Lower lobe of right lung (tissue), 2 donors: ENCODE results near the gene NUP205. TPM values are rescaled to one million over a fixed set of nuclear protein-coding genes. Genes with fewer than 3 reads are reported as not detected.
A peak's percentile ranks its signal among the peaks of the same experiment; 100 is the strongest.

Experiments used
- ATAC-seq, 2 donors: fragments of 200-7000 bp; cut with Tn5 transposase; one replicate each; pipeline ENCODE4 v1.9.1; 2020 to 2022; ENCODE audit warnings: mild to moderate bottlenecking in 2 of 2, moderate library complexity in 2 of 2
- DNase-seq: peaks from one replicate; pipeline ENCODE4 v3.0.0-alpha.2; 2020
- H3K27ac ChIP-seq: fragments of 200-600 bp; one replicate; pipeline ENCODE4 v1.8.0; 2022
- H3K27me3 ChIP-seq: fragments of 200-600 bp; one replicate; pipeline ENCODE4 v1.8.0; 2022; ENCODE audit warnings: low read depth
- H3K36me3 ChIP-seq: fragments of 200-600 bp; one replicate; pipeline ENCODE4 v1.8.0; 2022; ENCODE audit warnings: mild to moderate bottlenecking
- H3K4me1 ChIP-seq: fragments of 200-600 bp; one replicate; pipeline ENCODE4 v1.8.0; 2022
- H3K4me3 ChIP-seq: fragments of 200-600 bp; one replicate; pipeline ENCODE4 v1.8.0; 2022; ENCODE audit warnings: mild to moderate bottlenecking
- H3K9me3 ChIP-seq: fragments of 200-600 bp; one replicate; pipeline ENCODE4 v1.8.0; 2022
- CTCF ChIP-seq: fragments of 200-600 bp; IDR thresholded peaks from one replicate; pipeline ENCODE4 v1.8.0; 2022; ENCODE audit warnings: antibody characterized with exemption, mild to moderate bottlenecking
- intact Hi-C: fragments of 100-400 bp; cut with DNase I; formaldehyde crosslinking; loops from one replicate; pipeline ENCODE4 v1.11.0; 2022
- long read RNA-seq: library from polyadenylated mRNA; unstranded; transcript quantifications from one replicate; pipeline ENCODE4 v2.0.0, GENCODE V29; 2021
- total RNA-seq: library from RNA; stranded (reverse); fragmentation: NEBNext Ultra II Directional; extraction: Animal tissue kit (Norgen Biotek cat#: 25700); gene quantifications from one replicate; pipeline ENCODE4 v1.2.1, GENCODE V29; 2021
- donor health status: DM: no; HTN: yes; CAD: no; lungs with severe emphysema.

Gene NUP205
- total RNA-seq = 40.2 TPM
- long read RNA-seq, full-length matches to known transcripts = 4 of 16 reads
- long read RNA-seq, partial matches to known transcripts = 9 of 16 reads
- long read RNA-seq, other reads (novel, unspliced or antisense) = 3 of 16 reads

- intact Hi-C loops = no loop called here
- peak within 1 kb of the TSS; percentile 98 for H3K27ac ChIP-seq
- peaks cover 12% of the 10 kb centered on the region for H3K4me1 ChIP-seq
- H3K9me3 ChIP-seq = no peaks in the 10 kb centered on the region
- ATAC-seq (peak; percentile 94 to 97), DNase-seq (peak; percentile 76)
- TF ChIP-seq CTCF = no peak
- H3K36me3 ChIP-seq = no peaks in the 10 kb centered on the region
- peak within 1 kb of the TSS; percentile 88 for H3K4me3 ChIP-seq
- H3K27me3 ChIP-seq = no peaks in the 10 kb centered on the region
Measured at GRCh38 chr7:135557455-135558336, at the start of gene NUP205. TSS of gene NUP205 (plus strand) at chr7:135557917. CDS start at chr7:135557945, 28 bp downstream.

GRCh38 chr7:135508883-135509588 is 48.7 kb upstream of the NUP205 start:
- Histone ChIP-seq H3K36me3 (no peaks in the 10 kb centered on the region), H3K4me1 (peaks cover 32% of the 10 kb centered on the region), H3K27me3 (no peaks in the 10 kb centered on the region), H3K27ac (peak overlapping the region; percentile 90), H3K4me3 (peak overlapping the region; percentile 66), H3K9me3 (no peaks in the 10 kb centered on the region)
- ATAC-seq = peak; percentile 2 to 16
- intact Hi-C loops = no loop called here
- no peak for DNase-seq
- TF ChIP-seq CTCF = no peak

DNA sequence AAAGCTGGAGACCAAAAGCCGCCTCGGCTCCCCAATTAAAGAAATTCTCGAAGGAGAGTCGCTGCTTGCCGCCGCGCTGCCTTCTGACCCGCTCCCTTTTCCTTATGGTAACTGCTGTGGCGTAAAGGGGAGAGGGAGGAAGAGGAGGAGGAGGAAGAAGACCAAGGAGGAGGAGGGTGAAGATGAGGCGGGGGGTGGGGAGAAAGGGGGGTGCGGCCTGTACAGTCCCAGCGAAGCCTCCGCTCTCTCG is 48.2 kb upstream of the NUP205 start:
- no peaks in the 10 kb centered on the region for H3K9me3 ChIP-seq
- ATAC-seq (no peak), DNase-seq (no peak)
- H3K27me3 ChIP-seq = no peaks in the 10 kb centered on the region
- peaks cover 32% of the 10 kb centered on the region for H3K4me1 ChIP-seq
- TF ChIP-seq CTCF = no peak
- H3K4me3 ChIP-seq = peak overlapping the region; percentile 66
- intact Hi-C loops = no loop called here
- no peaks in the 10 kb centered on the region for H3K36me3 ChIP-seq
- H3K27ac ChIP-seq = peak overlapping the region; percentile 90

DNA sequence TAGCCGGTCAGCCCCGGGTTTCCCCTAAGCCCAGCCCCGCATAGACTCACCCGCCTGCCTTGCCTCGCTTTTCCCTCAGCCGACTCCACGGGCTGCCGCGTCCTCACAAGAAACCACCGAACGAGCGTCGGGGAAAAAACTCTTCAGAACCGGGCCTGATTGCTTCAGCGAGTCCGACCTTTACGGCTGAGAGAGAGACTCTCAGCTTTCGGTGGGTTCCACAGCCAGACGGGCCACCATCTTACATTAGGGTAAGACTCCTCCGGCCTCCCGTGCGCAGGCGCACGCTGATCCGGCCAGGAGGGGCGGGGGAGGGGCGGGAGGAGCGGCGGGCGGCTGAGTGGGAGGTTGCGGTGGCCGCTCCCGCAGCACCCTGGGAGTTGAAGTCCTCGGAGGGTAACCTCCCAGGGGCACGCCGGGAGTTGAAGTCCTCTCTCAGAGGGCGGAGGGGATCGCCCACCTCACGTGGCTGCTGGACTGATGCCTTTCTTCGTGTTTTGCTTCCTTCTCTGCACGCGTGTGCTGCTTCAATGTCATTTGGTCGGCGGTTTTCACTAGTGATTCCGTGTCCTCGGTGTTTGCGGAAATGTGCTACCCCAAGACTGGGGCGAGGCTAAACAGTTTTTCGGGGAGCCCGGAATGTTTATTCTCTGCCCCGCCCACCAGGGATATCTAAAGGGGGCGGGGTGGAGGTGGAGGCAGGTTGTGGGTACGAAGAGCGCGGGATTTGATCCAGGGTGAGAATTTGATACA is 47.7 kb upstream of the NUP205 start, which contains the start of gene CNOT4:
Gene CNOT4 (minus strand): TSS at position 264 of the 753 bp plus-strand sequence. CDS start 71,771 bp downstream, outside the sequence.
- Histone ChIP-seq H3K36me3 (no peaks in the 10 kb centered on the region), H3K9me3 (no peaks in the 10 kb centered on the region), H3K4me1 (peaks cover 32% of the 10 kb centered on the region), H3K4me3 (peak within 1 kb of the TSS; percentile 66), H3K27ac (peak within 1 kb of the TSS; percentile 90), H3K27me3 (no peaks in the 10 kb centered on the region)
- ATAC-seq (peak; percentile 98 to 100), DNase-seq (peak; percentile 97)
- intact Hi-C loops = no loop called here
- no peak for TF ChIP-seq CTCF

DNA sequence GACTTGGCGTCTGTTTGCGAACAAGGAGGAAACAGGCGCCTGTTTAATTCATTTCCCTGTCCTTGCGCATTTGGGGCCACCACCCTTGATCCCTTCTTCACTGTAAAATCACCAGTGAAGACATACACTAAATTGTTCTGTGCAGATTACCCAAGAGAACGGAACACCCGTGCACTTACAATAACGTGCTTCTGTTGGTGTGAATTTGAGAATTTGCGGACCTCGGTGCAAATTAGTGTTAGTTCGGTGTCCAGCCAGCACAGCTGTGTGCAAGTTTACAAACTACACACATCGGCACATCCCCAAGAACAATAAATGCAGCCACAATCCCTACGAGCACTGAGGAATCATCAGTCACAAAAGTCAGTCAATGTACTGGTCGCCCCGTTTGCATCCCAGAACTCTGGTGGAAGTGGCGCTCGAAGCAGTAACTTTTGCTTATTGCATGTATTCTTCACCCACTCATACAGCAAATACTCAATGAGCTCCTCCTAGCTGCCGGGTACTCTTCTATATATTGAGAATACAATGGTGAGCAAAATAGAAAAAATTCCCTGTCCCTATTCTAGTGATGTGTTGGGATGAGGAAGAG is 47.0 kb upstream of the NUP205 start:
- intact Hi-C loops = no loop called here
- no peak overlapping the region for H3K27ac ChIP-seq
- DNase-seq = no peak

More for the DNA sequence above, 47.0 kb upstream of the NUP205 start:
- Histone ChIP-seq H3K4me3 (peak overlapping the region; percentile 66), H3K27me3 (no peaks in the 10 kb centered on the region), H3K36me3 (no peaks in the 10 kb centered on the region), H3K4me1 (peaks cover 32% of the 10 kb centered on the region), H3K9me3 (no peaks in the 10 kb centered on the region)
- ATAC-seq = no peak
- no peak for TF ChIP-seq CTCF
